GM21515 (cell line): ENCODE measurements around the gene SNRNP27.

Source experiments
- ATAC-seq: cut with Tn5 transposase; IDR thresholded peaks from one replicate; pipeline ENCODE4 v1.9.1; 2021; ENCODE audit not compliant: unreplicated experiment

The SNRNP27 gene

DNA sequence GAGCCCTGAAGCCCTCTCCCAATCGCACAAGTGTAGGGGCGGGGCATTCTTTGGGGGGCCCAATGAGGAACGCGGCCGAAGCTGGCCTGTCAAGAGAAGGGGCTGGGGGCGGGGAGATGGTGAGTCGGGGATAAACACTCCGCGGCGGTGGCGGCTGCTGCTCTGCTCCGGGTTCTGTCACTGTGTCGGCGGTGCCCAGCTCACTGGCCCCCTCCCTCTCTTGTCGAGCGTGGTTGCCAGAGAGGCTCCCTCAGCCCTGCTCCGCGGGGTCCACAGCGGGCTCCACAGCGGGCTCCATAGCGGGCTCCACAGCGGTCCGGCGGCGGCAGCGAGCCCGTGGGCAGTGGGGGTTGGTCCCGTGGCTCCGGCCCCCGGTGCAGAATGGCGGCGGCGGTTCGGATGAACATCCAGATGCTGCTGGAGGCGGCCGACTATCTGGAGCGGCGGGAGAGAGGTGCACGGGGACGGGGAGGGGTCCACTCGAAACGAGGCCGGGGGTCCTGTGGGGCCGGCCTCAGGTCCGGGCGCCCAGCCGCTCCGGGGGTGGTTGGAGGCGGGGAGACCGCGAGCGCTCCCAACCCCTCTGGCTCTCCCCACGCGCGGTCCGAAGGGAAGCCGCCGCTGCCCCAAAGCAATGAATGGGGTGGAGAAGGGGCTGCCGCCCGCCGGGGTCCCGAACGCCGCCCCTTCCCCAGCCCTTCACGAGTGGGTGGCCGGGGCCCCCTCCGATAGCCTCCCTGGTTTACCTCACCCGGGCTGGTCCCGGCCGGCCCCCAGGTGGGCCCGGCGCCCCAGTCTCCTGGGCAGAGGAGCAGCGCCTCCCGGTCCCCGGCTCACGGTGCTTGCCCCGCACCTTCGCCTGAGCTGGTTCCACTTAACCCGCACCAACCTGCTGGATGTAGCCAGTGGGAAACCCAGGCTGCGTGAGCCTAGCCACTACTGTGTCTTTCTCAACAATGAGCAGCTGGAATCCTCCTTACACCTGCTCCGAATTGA lies 21.5 kb downstream of the SNRNP27 start, which contains the start of gene MXD1:
Gene MXD1, plus strand, starts transcription at position 160 of the 996 bp plus-strand sequence. Its CDS starts 222 bp downstream, at position 382.
- no peak for ATAC-seq

DNA sequence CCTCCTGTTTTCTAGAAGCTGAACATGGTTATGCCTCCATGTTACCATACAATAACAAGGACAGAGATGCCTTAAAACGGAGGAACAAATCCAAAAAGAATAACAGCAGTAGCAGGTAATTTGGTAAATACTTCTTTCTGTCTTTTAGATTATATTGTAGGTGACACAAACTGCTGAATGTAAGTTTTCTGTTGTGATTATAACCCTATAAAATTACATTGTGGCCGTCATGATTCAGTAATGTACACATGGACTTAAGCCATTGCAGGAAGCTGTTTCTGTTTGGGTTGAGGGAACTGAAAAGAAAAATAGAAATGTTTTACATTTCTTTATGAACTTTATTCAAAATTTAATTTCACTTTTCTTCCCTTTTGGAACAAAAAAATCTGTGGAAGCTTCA lies 22.4 kb downstream of the SNRNP27 start:
- ATAC-seq, result no peak

DNA sequence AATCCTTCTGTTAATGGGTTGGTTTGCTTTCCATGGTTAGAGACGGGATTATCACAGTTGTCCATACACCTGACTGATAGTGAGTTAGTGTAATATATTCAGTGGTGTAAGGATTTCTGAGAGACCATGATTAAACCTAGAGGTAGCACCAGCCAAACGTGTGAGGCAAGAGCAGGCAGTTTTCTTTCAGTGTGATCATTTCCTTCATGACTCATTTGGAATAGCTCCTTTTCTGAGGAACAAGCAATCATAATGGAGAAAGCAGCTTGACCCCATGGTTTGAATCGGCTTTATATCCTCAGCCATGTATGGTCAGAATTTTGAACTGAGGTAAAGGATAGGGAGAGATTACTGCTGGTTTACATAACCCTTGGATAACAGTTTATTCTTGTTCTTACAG lies 24.1 kb downstream of the SNRNP27 start:
- no peak for ATAC-seq

DNA sequence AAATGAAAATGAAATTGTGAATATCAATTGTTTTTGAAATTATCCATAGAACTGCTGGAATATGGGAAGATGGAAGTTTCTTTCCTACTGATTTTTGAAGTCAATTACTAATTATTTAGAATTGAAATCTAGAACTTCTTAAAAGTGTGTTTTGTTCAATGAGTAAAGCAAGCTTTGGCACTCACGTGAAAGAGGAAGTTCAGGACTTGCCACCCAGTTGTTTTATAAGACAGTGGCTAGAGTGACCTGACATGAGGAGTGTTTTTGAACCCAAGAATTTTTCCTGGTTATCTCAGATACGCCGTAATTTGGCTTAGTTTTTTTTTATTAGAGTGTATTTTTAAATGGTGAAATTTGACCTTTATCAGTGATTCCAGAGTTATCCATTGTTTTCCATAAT lies 24.6 kb downstream of the SNRNP27 start:
- no peak for ATAC-seq

DNA sequence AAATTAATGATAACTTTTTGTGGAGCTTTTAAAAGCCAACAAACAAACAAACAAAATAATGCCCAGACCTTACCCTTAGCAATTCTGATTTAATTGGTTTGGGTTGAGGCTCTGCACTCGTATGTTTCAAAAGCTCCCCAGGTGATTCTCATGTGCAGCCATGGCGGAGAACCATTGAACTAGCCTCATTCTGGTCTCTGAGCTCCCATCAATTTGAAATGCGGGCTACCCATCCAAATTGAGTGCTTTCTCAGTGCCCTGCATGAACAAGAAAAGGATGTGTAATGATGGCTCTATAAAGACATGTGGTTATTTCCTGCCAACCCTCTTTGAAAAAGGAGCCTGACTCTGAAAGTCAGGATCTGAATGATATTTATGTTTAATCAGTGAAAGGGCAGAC lies 29.4 kb downstream of the SNRNP27 start:
- ATAC-seq, result no peak

DNA sequence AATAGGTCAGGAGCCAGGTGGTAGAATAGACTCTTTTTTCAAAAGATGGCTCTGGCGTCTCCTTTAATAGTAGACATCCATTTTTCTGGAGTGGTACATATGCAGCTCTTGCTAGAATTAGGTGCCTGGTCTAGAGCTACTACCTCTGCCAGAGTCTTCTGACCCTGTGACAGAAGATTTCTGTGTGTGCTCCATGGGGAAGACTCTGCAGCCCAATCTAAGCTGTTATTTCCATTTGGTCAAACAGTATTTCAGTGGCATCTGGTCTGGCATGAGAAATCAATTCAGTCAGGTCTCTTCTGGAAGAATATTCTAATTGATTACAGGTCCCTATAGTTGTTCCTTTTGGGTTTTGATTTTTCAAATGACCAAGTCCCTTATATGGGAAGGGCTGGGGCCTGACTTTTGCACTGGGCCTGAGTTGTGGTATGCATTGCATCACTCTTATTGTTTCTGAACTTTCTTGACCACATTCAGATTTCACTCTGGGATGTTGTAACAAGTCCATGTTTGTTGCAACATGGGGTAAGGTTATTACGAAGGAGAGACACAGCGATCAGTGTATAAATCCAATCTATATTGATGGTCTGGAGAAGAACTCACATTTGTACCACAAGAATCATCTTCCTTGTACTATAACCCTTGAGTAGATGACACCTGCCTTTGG lies 33.2 kb downstream of the SNRNP27 start:
- ATAC-seq, result no peak

DNA sequence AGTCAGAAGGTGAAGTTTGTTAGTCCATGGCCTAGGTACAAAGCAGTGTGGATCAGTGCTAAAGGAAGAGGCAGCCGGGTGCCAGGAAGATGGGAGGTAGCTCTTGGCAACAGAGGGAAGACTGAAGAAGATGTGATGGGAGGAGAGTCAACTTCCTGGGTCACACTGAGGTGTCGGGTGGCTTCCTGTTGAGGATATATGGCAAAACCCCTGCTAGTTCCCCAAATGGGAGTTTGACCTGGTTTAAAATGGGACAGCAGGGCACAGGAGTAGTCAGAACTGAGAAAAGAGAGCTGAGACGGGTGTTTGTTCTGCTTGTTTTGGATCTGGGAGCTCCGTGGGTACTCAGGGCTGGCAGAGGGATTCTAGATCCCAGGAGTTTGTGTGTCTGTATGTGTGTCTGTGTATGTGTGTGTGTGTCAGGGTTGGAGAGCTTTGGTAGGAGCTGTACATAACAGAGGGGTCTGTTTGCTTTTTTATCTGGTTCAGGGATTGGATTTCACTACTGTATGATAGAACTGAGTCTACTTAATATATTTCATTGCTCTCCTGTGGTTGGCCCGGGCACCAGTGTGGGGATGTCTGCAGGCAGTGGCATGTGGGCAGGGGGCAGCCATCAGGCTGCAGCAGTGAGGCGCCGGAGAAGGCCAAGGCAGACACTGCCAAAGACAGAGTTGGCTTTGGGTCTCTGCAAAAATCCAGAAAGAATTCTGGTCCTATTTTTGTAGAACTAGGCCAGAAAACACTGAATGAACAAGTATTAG lies 38.3 kb downstream of the SNRNP27 start:
- no peak for ATAC-seq

DNA sequence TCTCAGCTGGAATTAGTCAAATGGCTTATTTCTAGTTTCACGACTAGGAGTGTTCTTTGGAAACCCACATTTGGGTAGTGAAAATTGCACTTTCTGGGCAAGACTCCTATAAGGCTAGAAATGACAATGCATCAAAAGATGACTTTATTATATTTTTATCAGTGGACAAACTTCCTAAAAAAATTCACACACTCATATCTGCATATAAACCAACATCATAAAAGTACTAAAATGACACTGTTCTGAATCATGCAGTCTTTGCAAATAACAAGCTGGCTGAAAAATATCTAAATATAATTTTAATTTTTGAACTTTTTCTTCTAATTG lies 38.8 kb downstream of the SNRNP27 start:
- no peak for ATAC-seq

DNA sequence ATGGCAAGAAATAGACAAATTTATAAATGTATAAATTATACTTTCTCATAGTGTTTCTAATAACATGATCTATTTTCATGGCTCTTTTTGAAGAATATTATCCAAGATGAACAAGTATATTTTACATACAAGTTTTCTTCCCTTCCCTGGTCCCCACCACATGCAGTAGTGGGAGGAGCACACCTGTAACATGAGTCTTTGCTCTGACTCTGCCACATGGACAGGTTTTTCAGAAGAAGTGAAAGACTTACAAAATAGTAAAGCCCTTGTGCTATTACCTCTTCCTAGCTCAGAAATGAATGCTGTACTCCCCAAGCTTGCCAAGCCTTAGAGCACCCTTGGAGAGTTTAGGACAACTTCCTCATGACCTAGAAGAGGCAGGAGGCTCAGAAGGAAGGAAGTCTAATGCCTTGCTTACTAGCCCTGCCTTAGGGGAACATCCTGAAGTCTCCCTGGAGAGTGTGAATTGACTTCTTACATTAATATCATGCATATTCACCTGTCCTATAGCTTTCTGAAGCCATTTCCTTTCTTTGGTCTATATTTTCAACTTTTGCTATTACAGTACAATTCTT lies 39.6 kb downstream of the SNRNP27 start:
- ATAC-seq, result no peak

DNA sequence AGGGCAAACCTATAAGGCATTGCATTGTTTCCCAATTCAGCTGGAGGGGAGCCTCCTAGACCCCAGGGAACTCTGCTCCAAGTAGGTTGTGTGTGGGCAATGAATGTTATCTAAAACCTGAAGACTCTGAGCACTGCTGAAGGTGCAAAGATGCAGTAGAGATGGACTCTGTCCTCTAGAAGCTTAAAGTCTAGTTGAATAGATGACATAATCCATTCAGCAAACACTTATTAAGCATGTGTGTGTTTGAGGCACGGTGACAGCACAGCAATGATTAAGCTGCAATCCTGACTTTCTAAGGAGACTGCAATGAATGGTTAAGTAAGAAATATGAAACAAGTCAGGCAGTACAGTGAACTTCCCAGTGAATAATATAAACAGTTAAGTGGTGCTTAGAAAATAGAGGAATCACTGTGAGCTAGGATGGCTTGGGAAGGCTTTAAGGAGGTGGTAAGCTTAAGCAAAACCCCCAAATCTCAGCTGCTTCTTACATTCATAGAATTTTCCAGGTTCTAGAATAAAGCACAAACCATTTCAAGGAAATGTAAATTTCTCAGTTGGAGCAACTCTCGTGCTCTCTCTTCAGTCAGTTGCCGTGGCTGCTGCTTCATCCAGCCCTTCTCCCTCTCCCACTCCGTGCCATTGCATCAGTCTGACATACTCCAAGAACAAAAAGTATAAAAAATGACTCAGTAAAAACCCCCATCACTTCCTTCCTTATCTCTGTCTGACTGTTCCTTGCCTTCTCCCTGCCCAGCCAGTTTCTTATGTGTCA lies 40.3 kb downstream of the SNRNP27 start:
- ATAC-seq, result no peak

DNA sequence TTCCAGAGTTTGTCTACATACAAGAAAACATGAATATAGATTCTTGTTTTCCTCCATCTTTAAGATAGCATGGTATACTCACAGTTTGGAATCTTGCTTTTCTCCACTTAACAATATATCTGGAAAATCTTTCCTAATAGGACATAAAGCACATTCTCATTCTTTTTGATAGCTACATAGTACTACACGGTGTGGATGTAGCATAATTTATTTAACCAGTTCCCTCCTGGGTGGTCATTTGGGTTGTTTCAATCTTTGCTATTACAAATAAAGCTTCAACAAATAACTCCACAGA lies 40.8 kb downstream of the SNRNP27 start:
- no peak for ATAC-seq

DNA sequence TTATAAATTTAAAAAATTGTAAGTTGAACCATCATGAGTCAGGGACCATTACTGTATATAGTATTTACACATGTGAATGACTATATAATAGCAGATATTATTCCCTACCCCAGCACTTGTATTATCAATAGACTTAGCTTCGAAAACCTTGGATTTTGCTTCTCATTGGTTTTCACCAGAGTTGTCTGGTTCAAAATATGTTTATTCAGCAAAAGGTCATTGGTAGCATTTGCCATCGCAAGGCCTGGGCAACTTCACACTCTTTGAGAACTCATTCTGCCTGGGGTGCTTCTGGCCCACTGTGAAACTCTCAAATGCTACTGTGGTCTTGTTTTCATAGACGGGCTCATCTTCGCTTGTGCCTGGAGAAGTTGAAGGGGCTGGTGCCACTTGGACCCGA lies 41.3 kb downstream of the SNRNP27 start:
- ATAC-seq, result no peak

DNA sequence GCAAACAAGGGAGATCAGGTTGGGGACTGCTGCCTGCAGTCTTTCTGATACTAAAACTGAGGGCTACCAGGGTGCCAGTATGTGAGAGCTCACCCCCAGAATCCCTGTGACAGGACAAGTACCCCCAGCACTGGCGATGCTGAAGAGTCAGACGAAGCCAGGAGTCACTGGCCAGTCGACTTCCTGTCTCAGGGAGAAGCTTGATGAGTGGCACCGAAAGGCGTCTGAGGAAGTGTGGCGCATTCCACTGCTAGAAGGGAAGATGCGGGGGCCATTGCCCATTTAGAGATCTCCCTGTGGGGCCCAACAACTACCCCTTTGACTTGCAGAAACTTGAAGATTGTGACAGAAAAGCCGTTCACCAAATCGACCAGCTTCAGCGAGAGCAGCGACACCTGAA lies 43.1 kb downstream of the SNRNP27 start:
- no peak for ATAC-seq

DNA sequence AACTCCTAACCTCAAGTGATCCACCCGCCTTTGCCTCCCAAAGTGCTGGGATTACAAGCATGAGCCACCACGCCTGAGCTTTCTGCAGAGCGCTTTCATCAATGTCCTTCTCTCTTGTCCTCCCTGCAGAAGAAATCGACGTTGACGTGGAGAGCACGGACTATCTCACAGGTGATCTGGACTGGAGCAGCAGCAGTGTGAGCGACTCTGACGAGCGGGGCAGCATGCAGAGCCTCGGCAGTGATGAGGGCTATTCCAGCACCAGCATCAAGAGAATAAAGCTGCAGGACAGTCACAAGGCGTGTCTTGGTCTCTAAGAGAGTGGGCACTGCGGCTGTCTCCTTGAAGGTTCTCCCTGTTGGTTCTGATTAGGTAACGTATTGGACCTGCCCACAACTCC lies 44.2 kb downstream of the SNRNP27 start:
- ATAC-seq, result no peak

DNA sequence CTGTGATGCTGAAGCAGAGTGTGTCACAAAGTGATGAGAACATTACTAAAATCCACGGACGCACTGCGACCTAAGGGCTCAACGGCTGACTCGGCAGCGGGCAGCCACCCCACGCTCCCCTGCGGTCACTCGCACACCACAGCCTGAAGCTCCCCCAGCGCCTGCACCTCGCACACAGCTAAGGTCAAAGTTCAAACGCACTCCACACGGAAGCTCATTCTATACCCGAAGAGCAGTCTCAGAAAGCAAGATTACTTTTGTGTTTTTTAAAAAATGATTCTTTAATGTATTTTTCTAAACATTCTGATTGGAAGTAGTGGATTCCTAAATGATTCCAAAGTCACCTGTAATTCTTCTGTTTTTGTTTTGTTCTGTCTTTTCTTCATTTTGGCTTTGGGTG lies 46.0 kb downstream of the SNRNP27 start:
- ATAC-seq, result no peak

DNA sequence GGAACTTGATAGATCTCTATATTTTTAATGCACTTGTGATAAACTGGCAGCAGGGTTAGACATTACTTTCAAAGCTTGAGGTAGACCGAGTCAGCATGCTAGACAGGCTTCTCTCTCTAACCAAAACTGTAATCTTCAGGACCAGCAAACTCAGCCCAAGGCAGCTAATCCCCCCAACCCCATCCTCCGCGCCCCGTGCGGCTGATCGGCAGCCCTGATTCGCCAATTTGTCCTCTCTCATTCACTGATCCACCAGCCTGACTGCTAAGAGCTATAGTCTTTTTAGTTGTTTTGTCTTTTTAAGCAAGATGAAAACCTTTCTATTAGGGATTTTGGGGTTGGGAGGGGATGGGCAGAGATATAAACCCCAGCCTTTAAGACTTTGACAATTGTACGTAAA lies 46.9 kb downstream of the SNRNP27 start:
- no peak for ATAC-seq

DNA sequence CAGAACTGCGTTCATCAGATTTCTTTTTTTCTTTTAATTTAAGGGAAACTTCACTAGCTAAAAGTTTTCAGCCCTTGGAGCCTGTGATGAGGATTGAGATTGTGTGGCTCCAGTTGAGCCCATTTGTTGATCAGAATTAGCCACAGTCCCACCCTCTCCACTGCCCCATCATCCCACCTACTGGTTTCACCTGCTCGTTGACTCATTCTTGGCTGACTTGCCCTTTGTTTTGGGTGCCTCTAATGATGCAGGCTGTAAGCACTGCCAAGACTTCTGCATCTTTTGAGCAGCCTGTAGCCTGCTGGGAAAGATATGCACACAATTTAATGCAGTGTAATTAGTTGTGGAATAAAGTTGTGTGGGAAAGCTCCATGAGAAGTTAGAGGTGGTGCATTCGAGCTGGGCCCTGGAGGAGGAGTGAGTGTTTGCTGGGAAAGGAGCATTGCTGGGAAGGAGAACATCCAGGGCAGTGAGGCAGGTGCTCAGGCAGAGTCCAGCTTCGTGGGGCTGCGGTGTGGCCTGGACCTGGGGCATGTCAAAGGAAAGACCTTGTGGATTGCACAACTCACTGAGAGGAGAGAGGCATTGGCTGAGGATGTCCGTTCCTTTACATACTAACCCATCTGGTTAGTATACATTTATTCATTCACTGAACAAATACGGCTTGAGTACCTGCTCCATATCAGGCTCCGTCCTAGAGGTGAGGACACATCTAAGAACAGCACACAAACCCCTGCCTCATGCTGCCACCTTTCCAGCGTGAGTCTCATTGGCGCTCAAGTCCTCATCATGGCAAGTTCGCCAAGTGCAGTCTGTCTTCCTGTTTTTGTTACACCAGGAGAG lies 49.5 kb downstream of the SNRNP27 start:
- ATAC-seq, result no peak

DNA sequence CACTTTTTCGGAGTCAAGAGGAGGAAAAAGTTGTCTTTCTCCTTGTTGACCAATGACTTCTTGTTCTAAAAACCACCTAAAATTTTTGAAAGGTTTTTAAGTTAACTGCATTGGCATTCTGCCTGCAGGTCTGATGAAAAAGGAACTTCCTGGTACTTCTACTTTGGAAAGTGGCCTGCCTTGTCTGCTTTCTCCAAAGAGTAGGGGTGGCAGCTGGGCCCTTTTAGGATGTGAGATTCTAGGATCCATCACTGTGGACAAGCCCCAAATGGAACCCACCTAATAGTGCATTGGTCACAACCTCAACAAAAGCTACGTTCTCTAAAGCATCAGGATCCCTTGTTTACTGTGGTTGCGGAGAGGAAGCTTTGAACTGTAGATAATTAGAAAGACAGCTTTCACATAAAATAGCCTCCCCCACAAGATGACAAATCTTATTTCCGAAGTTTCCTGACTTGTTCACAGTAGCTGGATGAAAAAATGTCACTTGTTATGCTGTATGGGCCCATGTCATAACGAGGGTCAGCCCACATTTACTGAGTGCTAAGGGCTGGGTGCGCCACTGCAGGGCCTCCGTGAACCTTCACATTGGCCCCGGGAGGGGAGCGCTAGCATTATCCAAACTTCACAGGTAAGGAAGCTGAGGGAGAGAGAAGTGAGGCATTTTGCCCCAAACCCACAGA lies 50.2 kb downstream of the SNRNP27 start:
- no peak for ATAC-seq

DNA sequence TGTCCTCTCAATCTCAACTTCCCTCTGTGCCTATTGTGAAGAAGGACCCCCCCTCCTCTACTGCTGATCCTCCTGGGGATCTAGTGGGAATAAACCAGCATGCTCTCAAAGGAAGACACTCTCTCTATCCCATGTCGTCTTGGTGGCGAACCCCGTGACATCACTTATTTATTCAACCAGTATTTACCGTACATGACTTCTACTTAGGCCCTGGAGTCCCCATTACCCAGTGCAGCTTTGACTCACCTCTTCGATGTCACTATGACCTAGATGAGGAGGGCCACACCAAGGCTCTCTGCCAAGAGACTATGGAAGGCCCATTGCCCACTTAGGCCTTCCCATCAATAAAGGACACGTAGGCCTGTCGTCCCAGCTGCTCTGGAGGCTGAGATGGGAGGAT lies 51.0 kb downstream of the SNRNP27 start:
- ATAC-seq, result no peak
